Measurements from ENCODE around the gene DGKE.

GRCh38 chr17:56820207-56820606 lies 13.7 kb upstream of the DGKE start:
- TF ChIP-seq, protein P1, sequence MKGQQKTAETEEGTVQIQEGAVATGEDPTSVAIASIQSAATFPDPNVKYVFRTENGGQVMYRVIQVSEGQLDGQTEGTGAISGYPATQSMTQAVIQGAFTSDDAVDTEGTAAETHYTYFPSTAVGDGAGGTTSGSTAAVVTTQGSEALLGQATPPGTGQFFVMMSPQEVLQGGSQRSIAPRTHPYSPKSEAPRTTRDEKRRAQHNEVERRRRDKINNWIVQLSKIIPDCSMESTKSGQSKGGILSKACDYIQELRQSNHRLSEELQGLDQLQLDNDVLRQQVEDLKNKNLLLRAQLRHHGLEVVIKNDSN (CRISPR knock-in tag; IDR thresholded peaks at IDR 0.05), result no peak
- TF ChIP-seq ZNF512 (CRISPR knock-in tag; IDR thresholded peaks at IDR 0.05; ENCODE audit: borderline replicate concordance) (no peak), CTCF (IDR thresholded peaks at IDR 0.05) (no peak)

Data from WTC11 (cell line).